Fibroblast of villous mesenchyme (primary cell): ENCODE measurements around the gene CCDC57. TPM values are rescaled to one million over a fixed set of nuclear protein-coding genes. Genes with fewer than 3 reads are reported as not detected.

ENCODE experiments used
- DNase-seq: peaks from one replicate; pipeline ENCODE4 v3.0.0-alpha.2; 2010; ENCODE audit warnings: low read depth
- H3K4me3 ChIP-seq: 2 replicates; pipeline ENCODE4 v1.5.1; 2011; ENCODE audit warnings: low read depth, mild to moderate bottlenecking, low read length
- CTCF ChIP-seq: IDR thresholded peaks from 2 replicates; pipeline ENCODE4 v1.5.1; 2012; ENCODE audit warnings: low read depth, mild to moderate bottlenecking, low read length; ENCODE audit not compliant: insufficient read depth
- total RNA-seq: library from RNA; depleted of rRNA; stranded (reverse); fragments of >200 nt; gene quantifications from 2 replicates; pipeline ENCODE4 v1.2.3, GENCODE V29; 2012

Gene CCDC57
- total RNA-seq, 1 donor = 19.9 TPM

GRCh38 chr17:82127315-82127595 is 85.4 kb downstream of the CCDC57 start:
- TF ChIP-seq CTCF = no peak
- DNase-seq = no peak
- H3K4me3 ChIP-seq = no peak overlapping the region

- H3K4me3 ChIP-seq = no peak overlapping the region
- no peak for TF ChIP-seq CTCF
- DNase-seq = no peak
Measured at GRCh38 chr17:82126556-82127314, 85.9 kb downstream of the CCDC57 start.

GRCh38 chr17:82124101-82124500 is 88.5 kb downstream of the CCDC57 start:
- DNase-seq = no peak
- no peak for TF ChIP-seq CTCF
- no peak overlapping the region for H3K4me3 ChIP-seq

GRCh38 chr17:82121660-82122629 is 90.7 kb downstream of the CCDC57 start:
- no peak overlapping the region for H3K4me3 ChIP-seq
- TF ChIP-seq CTCF = no peak
- DNase-seq = peak; percentile 35

GRCh38 chr17:82121246-82121645 is 91.4 kb downstream of the CCDC57 start:
- no peak for TF ChIP-seq CTCF
- no peak overlapping the region for H3K4me3 ChIP-seq
- no peak for DNase-seq

- H3K4me3 ChIP-seq = no peak overlapping the region
- DNase-seq = peak; percentile 40
- TF ChIP-seq CTCF = no peak
Measured at GRCh38 chr17:82120148-82120547, 92.5 kb downstream of the CCDC57 start.
